Neural cell (in vitro differentiated cells): ENCODE measurements around the gene STIL. TPM values are rescaled to one million over a fixed set of nuclear protein-coding genes. Genes with fewer than 3 reads are reported as not detected.

Source experiments
- H2AFZ ChIP-seq: fragments of 200-600, 300-800 bp; sonication (generic), shearing (Covaris generic); 2 replicates; pipeline ENCODE4 v1.6.0; 2014; ENCODE audit warnings: low read depth, mild to moderate bottlenecking, antibody characterized with exemption, low read length, moderate library complexity
- H3F3A ChIP-seq: fragments of 200-600 bp; shearing (Covaris generic); 2 replicates; pipeline ENCODE4 v1.6.1; 2016; ENCODE audit warnings: mild to moderate bottlenecking, moderate library complexity, mixed read lengths, antibody characterized with exemption, low read length; ENCODE audit not compliant: insufficient read depth, poor library complexity, severe bottlenecking
- H3K27ac ChIP-seq: fragments of 200-600, 300-800 bp; sonication (generic), shearing (Covaris generic); 2 replicates; pipeline ENCODE4 v1.5.1; 2014; ENCODE audit warnings: mild to moderate bottlenecking, low read length, moderate library complexity
- H3K27me3 ChIP-seq: fragments of 300-800, 200-600 bp; sonication (generic), shearing (Covaris generic); 2 replicates; pipeline ENCODE4 v1.6.0; 2014; ENCODE audit warnings: mild to moderate bottlenecking, low read depth, low read length, moderate library complexity; ENCODE audit not compliant: insufficient read depth
- H3K36me3 ChIP-seq: fragments of 300-800, 200-600 bp; sonication (generic), shearing (Covaris generic); 2 replicates; pipeline ENCODE4 v1.5.1; 2014; ENCODE audit warnings: mild to moderate bottlenecking, antibody characterized with exemption, low read length, moderate library complexity; ENCODE audit not compliant: insufficient read depth
- H3K4me2 ChIP-seq: fragments of 300-800, 200-600 bp; sonication (generic), shearing (Covaris generic); 2 replicates; pipeline ENCODE4 v1.6.0; 2014; ENCODE audit warnings: mild to moderate bottlenecking, low read length
- H3K4me3 ChIP-seq: fragments of 300-800, 200-600 bp; sonication (generic), shearing (Covaris generic); 2 replicates; pipeline ENCODE4 v1.5.1; 2014; ENCODE audit warnings: mild to moderate bottlenecking, low read length, moderate library complexity
- H3K79me2 ChIP-seq: fragments of 200-600 bp; shearing (Covaris generic); replicated peaks from 2 replicates; pipeline ENCODE4 v1.6.0; 2014; ENCODE audit warnings: mild to moderate bottlenecking, low read length, moderate library complexity; ENCODE audit not compliant: insufficient read depth
- H3K9ac ChIP-seq: fragments of 300-800, 200-600 bp; sonication (generic), shearing (Covaris generic); 2 replicates; pipeline ENCODE4 v1.6.1; 2016; ENCODE audit warnings: mild to moderate bottlenecking, low read length, mixed read lengths
- H3K9me2 ChIP-seq: fragments of 200-600 bp; shearing (Covaris generic); 2 replicates; pipeline ENCODE4 v1.6.1; 2016; ENCODE audit warnings: mild to moderate bottlenecking, low read length, mixed read lengths; ENCODE audit not compliant: insufficient read depth
- H3K9me3 ChIP-seq: fragments of 200-600, 300-800 bp; sonication (generic), shearing (Covaris generic); 2 replicates; pipeline ENCODE4 v1.6.1; 2016; ENCODE audit warnings: mild to moderate bottlenecking, mixed run types, low read length, moderate library complexity, mixed read lengths
- H4K20me1 ChIP-seq: fragments of 200-600 bp; shearing (Covaris generic); 2 replicates; pipeline ENCODE4 v1.6.1; 2016; ENCODE audit warnings: mild to moderate bottlenecking, mixed run types; ENCODE audit not compliant: insufficient read depth
- CTCF ChIP-seq: fragments of 450-650 bp; IDR thresholded peaks from 2 replicates; pipeline ENCODE4 v1.5.1; 2014; ENCODE audit warnings: antibody characterized with exemption, mild to moderate bottlenecking, moderate library complexity; ENCODE audit not compliant: poor library complexity, severe bottlenecking
- EP300 ChIP-seq: fragments of 450-650 bp; conservative IDR thresholded peaks from 2 replicates; pipeline ENCODE4 v1.6.1; 2014; ENCODE audit warnings: antibody characterized with exemption, mild to moderate bottlenecking, moderate library complexity; ENCODE audit not compliant: poor library complexity, severe bottlenecking
- EZH2 ChIP-seq: fragments of 200-600, 300-800 bp; shearing (Covaris generic), sonication (generic); IDR thresholded peaks from 2 replicates; pipeline ENCODE4 v1.6.1; 2014; ENCODE audit warnings: antibody characterized with exemption, low read length, borderline replicate concordance, mild to moderate bottlenecking; ENCODE audit not compliant: insufficient read depth, poor library complexity, severe bottlenecking
- MXI1 ChIP-seq: fragments of 450-650 bp; conservative IDR thresholded peaks from 2 replicates; pipeline ENCODE4 v1.6.1; 2014; ENCODE audit warnings: antibody characterized with exemption, mild to moderate bottlenecking; ENCODE audit not compliant: poor library complexity, severe bottlenecking
- POLR2AphosphoS5 ChIP-seq: IDR thresholded peaks from 2 replicates; pipeline ENCODE4 v1.6.1; 2012
- RAD21 ChIP-seq: fragments of 450-650 bp; conservative IDR thresholded peaks from 2 replicates; pipeline ENCODE4 v1.6.1; 2014; ENCODE audit warnings: antibody characterized with exemption, mild to moderate bottlenecking, moderate library complexity
- REST ChIP-seq: IDR thresholded peaks from 2 replicates; pipeline ENCODE4 v1.6.1; 2012; ENCODE audit warnings: borderline replicate concordance
- SMC3 ChIP-seq: fragments of 450-650 bp; conservative IDR thresholded peaks from 2 replicates; pipeline ENCODE4 v1.6.1; 2014; ENCODE audit warnings: antibody characterized with exemption, mild to moderate bottlenecking, moderate library complexity; ENCODE audit not compliant: poor library complexity
- TAF1 ChIP-seq: IDR thresholded peaks from 2 replicates; pipeline ENCODE4 v1.6.1; 2012; ENCODE audit warnings: low read depth
- polyA plus RNA-seq: library from polyadenylated mRNA; depleted of rRNA; stranded (reverse); fragments of >200 nt; gene quantifications from 2 replicates; pipeline ENCODE4 v1.2.3, GENCODE V29; 2014

STIL gene
- polyA plus RNA-seq, 1 donor from 2014 or later, result 0.53 TPM

- Histone ChIP-seq H3K27ac (peak overlapping the region; percentile 99), H3K27me3 (no peaks in the 10 kb centered on the region), H3F3A (peaks cover 11% of the 10 kb centered on the region), H3K36me3 (no peaks in the 10 kb centered on the region), H4K20me1 (no peaks in the 10 kb centered on the region), H3K9me3 (no peaks in the 10 kb centered on the region), H3K9me2 (no peaks in the 10 kb centered on the region), H3K9ac (no peak overlapping the region), H3K4me2 (peak overlapping the region; percentile 71), H3K79me2 (peaks cover 23% of the 10 kb centered on the region), H2AFZ (no peak overlapping the region), H3K4me3 (peak overlapping the region; percentile 92)
- TF ChIP-seq EP300 (no peak), TAF1 (no peak), SMC3 (no peak), CTCF (no peak), RAD21 (no peak), REST (no peak), MXI1 (no peak), POLR2AphosphoS5 (no peak), EZH2 (no peak)
These were observed 17.9 kb upstream of the STIL start for GRCh38 chr1:47331875-47332274.

GRCh38 chr1:47330212-47330611 lies 16.3 kb upstream of the STIL start:
- Histone ChIP-seq H3K27me3 (no peaks in the 10 kb centered on the region), H4K20me1 (no peaks in the 10 kb centered on the region), H3K36me3 (no peaks in the 10 kb centered on the region), H3K4me2 (no peak overlapping the region), H3K9ac (no peak overlapping the region), H3K27ac (no peak overlapping the region), H3F3A (peaks cover 11% of the 10 kb centered on the region), H2AFZ (no peak overlapping the region), H3K4me3 (no peak overlapping the region), H3K9me2 (no peaks in the 10 kb centered on the region), H3K79me2 (peaks cover 6% of the 10 kb centered on the region), H3K9me3 (no peaks in the 10 kb centered on the region)
- TF ChIP-seq REST, result no peak
- TF ChIP-seq SMC3, result no peak
- no peak for TF ChIP-seq TAF1
- TF ChIP-seq EZH2, result no peak
- no peak for TF ChIP-seq EP300
- no peak for TF ChIP-seq CTCF
- TF ChIP-seq RAD21, result no peak
- no peak for TF ChIP-seq POLR2AphosphoS5
- no peak for TF ChIP-seq MXI1
